GM21390 (cell line): Measurements from ENCODE around the gene PTCRA.
"Not testable (repeated sequence)": the region's sequence is repeated elsewhere in the genome, so short reads cannot be mapped to it uniquely, and the experiment has no call there.

Experiments
- ATAC-seq: cut with Tn5 transposase; IDR thresholded peaks from one replicate; pipeline ENCODE4 v1.9.1; 2021; ENCODE audit not compliant: unreplicated experiment

PTCRA gene

DNA sequence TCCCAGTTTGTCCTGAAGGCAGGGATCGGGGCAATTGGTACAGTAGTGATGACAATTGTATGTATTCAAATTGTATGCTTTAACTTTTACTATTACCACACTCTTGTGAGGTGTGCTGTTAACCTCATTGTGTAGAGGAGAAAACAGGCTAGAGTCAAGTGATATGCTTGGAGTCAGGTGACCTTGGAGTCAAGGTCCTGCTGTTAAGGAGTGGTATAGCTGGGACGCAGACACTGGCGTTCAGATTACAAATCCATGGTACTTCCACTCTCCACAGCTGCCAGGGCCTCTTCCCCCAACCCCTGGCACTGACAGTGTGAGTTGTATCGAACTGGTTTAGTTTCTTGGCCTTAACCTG is 23.9 kb downstream of the PTCRA start:
- ATAC-seq = no peak

DNA sequence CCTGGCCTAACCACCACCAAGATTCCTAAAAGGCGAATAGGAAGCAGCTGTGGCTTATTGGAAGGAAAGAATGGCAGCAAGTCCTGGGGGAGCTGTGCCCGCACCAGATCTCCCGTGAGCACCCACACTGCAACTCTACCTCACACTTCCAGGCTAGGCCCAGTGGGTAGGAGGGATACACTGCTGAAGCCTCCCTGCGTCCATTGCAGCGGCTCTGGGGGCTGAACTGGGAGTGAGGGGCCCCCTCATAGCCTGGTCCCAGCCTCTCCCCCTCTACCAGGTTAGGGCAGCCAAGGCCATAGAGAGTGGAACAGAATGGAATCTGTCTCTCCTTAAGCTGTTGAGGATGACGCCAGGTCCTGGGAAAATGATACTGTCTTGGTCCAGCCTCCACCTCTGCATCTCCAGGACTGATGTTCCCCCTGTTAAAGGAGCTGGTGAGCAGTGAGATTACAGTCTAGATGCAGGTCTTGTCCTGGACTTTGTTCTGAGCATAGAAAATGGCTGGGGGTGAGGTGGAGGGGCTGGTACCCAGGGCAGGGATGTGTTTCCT is 24.7 kb downstream of the PTCRA start:
- no peak for ATAC-seq

DNA sequence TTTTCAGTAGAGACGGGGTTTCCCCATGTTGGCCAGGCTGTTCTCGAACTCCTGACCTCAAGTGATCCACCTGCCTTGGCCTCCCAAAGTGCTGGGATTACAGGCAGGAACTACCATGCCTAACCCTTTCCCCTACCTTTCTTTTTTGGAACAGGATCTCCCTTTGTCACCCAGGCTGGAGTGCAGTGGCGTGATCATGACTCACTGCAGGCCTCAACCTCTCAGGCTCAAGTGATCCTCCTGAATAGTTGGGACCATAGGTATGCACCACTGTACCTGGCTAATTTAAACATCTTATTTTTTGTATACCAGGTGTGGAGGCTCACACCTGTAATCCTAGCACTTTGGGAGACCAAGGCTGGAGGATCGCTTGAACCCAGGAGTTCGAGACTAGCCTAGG is 25.5 kb downstream of the PTCRA start:
- not testable (repeated sequence) for ATAC-seq

DNA sequence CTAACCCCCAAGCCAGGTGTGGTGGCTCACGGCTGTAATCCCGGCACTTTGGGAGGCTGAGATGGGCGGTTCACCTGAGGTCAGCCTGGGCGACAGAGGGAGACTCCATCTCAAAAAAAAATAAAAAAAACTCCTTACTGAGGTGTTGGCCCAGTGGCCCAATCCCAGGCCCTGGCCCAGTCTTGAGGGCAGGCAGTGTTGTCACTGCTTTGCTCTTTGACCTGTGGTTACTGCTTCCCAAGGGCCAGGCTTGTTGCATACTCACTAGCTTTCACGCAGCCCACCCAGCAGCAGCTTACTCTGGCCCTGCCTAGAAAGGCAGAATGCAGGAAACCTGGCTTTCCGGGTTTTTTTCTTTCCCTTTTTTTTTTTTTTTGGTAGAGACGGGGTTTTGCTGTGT is 26.6 kb downstream of the PTCRA start:
- no peak for ATAC-seq

DNA sequence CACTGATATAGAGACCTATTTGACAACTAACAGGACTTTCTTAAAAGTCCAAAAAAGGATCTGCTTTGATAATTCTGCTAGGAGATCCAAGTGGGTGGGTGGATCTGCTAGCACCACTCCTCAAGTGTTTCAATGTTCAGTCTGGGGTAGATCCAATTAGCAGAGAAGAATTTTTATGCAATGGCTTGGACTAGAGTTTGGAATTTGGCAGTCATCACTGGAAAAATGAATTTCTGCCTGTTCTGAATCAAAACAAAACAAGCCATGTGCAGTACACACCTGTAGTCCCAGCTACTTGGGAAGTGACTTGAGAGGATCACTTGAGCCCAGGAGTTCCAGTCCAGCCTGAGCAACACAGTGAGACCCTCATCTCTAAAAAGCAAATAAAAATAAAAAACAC is 32.1 kb downstream of the PTCRA start:
- ATAC-seq = no peak

DNA sequence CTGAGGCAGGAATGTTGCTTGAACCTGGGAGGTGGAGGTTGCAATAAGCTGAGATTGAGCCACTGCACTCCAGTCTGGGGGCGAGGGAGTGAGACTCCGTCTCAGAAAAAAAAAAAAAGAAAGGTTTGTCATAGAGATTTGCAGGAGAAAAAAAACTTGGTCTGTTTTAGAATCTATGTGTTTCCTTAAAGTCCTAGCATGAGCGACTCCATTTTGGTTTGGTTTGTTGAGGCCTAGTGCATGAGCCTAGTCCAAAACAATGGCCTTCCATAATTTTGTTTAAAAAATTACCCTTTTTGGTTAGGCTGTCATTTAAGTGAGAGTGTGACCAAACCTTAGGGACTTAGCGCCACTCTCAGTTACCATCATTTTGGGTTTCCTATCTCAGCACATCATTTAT is 36.5 kb downstream of the PTCRA start:
- no peak for ATAC-seq

DNA sequence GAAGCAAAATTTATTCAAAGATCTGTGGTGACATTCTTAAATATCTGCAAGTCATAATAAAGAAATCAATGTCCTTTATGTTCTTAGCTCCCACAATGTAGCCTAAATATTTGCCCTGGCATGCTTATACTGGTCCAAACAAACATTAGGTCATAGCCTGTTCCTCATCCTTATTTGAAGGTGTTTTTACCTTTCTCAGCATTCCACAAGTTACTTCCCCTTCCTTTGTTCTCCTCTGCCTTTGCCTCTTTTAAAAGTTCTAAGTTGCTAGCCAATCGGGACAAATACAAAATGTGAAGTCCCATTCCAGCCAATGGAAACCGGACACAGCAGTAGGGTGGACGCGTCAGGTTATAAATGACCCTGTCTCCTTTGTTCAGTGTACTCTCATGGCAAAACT is 38.6 kb downstream of the PTCRA start:
- ATAC-seq = not testable (repeated sequence)

DNA sequence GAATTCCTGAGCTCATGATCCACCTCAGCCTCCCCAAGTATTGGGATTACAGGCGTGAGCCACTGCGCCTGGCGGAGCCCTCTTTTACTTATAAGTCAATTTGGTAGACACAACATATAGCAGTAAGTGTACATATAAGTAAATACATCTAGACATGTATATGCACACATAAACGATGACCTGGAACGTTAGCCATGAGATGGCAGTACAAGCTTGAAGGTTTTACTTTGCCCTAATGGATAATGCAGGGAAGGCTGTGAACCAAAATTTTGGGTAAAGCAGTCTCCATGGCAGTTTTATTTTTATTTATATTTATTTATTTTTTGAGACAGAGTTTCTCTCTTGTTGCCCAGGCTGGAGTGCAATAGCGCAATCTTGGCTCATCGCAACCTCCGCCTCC is 42.3 kb downstream of the PTCRA start:
- no peak for ATAC-seq

DNA sequence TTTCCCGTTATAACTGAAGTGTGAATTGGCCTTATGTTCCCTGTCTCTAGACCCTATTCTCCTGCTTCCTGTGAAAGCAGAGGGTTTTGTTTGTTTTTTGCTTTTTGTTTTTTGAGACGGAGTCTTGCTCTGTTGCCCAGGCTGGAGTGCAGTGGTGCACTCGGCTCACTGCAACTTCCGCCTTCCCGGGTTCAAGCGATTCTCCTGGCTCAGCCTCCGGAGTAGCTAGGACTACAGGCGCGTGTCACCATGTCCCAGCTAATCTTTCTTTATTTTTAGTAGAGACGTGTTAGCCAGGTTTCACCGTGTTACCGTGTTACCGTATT is 44.0 kb downstream of the PTCRA start:
- no peak for ATAC-seq

DNA sequence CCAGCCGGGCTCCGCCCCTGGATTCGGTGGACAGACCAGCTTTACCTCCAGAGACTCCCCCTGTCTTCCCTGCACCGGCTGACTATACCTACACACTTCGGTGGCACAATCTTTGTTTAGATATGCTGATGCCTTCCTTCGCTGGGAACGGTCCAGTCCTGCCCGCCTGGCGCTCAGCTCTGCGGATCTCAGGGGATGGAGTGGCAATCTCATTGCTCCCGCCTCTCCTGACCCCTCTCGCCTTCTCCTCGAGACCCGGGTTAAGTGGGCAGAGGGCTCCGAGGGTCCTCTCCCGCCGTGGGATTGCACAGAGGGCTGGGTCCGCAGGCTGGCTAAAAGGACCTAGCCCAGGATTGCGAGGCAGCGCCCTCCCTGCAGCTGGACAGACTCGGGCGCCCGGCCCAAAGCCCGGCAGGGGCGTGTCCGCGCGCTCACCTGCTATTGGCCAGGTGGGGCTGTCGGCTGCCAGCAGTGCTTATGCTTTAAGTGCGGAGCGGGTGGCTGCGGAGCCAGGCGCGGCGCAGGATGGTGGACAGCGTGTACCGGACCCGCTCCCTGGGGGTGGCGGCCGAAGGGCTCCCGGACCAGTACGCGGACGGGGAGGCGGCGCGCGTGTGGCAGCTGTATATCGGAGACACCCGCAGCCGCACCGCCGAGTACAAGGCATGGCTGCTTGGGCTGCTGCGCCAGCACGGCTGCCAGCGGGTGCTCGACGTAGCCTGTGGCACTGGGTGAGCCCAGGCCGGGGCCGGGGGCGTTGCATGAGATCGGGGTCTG is 44.6 kb downstream of the PTCRA start, which contains the start of gene GNMT:
Gene GNMT (plus strand): TSS at position 512 of the 777 bp plus-strand sequence. CDS start 14 bp downstream, at position 526.
- ATAC-seq = no peak

DNA sequence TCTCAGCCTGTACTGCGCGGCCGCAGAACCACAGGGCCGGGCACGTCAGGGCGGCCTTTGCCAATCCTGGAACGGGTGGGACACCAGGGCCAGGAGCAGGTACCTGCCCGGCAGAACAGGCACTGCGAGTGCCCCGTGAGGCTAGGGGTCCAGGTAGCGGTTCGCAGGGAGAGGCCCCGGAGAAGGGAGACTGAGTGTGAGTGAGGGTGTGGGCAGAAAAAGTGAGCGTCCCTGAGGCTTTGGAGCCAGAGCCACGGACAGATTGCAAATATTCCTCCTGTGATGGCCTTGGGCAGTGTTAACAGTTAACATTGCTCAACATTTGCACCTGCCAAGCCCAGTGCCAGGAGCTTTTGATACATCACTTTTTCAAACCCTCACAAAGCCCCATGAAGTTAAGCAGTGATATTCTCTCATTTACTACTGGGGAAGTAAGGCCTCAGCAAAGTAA is 45.2 kb downstream of the PTCRA start:
- no peak for ATAC-seq

DNA sequence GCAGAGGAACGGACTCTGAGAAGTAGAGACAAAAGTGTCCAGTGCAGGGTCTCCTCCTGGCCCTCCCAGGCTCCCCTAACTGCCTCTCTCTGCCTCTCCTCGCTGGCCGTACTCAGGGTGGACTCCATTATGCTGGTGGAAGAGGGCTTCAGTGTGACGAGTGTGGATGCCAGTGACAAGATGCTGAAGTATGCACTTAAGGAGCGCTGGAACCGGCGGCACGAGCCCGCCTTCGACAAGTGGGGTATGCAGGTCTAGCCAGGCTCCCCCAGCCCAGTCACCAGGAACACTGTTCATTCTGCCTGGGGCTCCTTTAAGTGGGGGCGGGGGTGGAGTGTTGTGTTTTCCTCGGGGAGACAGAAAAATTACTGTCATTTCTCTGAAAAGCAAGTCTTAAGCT is 46.2 kb downstream of the PTCRA start:
- ATAC-seq = no peak

DNA sequence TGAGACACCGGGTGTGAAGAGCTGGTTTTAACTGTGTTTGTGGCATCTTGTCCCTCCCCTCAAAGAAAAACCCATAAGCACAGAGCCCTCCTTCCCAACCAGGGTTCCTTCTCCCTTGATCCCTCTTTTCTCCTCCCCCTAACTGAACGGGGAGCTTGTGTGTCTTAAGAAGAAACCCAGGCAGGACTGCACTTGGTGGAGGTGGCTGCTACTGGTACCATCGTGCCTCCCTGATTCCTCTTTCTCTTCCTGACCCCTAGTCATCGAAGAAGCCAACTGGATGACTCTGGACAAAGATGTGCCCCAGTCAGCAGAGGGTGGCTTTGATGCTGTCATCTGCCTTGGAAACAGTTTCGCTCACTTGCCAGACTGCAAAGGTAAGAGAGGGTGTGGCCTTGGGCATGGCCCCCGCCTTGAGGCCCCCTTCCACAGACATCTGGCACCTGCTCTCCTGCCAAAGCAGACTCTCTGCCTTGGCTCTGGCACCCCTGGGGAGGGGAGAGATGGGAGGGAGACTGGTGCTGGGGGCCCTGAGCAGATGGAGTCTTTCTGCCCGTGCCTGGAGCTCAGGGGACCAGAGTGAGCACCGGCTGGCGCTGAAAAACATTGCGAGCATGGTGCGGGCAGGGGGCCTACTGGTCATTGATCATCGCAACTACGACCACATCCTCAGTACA is 46.8 kb downstream of the PTCRA start:
- ATAC-seq = no peak

DNA sequence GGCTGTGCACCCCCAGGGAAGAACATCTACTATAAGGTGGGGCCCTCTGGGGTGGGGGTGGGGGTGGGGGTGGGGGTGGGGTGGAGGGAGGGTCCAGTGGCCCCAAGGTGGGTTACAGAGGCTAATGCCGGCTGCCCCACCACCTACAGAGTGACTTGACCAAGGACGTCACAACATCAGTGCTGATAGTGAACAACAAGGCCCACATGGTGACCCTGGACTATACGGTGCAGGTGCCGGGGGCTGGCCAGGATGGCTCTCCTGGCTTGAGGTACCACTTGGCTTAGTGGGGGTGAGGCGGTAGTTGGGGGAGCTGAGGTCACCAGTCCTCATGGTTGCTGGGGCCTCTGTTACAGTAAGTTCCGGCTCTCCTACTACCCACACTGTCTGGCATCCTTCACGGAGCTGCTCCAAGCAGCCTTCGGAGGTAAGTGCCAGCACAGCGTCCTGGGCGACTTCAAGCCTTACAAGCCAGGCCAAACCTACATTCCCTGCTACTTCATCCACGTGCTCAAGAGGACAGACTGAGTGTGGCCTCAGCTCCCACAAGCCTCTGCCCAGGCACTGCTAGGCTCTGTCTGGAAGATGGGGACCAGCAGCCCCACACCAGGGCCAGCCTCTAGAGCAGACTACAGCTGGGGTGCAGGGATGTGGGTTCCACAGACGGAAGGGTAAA is 47.5 kb downstream of the PTCRA start:
- ATAC-seq = no peak

DNA sequence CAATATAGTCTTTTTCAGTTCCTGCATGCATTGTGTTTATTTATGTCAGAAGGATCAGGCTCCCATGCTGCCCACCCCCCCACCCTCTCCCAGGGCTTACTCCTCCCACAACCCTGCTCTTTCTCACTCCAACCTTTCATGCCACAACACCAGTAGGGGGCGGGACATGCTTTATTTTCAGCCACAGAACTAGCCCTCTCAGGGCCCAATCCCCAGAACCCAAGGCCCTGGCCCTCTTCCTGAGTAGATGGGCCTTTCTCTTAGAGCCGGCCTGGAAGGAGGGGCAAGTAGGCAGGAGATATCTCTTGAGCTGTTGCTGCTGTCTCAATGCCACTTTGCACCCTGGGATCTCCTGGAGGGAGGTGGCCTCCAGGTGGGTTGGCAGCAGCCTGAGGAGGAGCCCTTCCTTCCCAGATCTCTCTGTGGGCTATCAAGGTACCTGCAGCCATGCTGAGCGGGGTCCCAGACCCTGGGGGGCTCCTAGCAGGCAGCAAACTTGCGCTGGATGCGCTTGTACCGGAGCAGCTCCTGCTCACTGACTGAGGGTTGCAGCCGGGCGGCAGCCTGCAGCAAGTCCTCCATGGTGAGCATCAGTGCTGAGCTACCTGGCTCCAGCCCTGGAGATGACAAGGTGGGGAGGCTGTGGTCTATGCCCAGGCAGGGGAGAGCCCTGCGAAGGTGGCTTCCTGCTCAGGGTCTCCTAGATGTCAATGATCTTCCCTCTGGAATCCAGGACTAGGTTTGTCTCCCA is 48.2 kb downstream of the PTCRA start:
- no peak for ATAC-seq

DNA sequence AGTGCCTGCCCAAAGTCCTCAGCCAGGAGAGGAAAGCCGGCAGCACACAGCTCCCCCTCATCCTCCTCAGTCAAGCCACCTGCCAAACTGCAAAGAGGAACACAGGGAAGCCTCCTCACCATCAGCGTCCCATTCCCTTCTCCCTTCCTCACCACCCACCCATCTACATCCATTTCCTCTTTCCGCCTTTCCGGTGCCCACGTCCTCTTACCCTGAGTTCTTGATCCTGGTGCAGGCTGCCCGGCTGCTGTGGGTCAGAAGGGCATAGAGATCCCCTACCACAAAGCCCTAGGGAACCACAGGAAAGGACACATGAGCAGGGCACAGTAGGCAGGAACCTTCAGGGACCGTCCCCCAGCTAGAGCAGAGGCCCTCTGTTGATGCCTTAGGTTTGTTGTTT is 50.7 kb downstream of the PTCRA start:
- ATAC-seq = no peak

DNA sequence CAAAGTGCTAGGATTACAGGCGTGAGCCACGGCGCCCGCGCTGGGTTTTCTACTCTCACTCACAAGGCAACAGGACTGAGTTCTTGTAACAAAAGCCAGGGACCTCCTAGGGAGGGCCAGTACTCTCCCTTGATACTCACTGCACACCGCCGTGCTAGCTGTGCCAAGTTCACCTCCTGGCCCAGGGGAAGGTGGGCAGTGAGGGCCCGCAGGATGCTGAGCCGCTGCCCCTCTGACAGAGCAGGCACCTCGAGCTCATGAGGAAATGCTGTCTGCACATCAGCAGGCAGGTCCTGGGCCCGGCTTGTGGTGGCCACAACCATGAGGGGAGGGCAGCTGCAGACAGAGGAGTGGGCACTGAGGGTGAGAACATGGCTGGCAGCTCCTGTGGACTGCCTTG is 51.4 kb downstream of the PTCRA start:
- no peak for ATAC-seq

DNA sequence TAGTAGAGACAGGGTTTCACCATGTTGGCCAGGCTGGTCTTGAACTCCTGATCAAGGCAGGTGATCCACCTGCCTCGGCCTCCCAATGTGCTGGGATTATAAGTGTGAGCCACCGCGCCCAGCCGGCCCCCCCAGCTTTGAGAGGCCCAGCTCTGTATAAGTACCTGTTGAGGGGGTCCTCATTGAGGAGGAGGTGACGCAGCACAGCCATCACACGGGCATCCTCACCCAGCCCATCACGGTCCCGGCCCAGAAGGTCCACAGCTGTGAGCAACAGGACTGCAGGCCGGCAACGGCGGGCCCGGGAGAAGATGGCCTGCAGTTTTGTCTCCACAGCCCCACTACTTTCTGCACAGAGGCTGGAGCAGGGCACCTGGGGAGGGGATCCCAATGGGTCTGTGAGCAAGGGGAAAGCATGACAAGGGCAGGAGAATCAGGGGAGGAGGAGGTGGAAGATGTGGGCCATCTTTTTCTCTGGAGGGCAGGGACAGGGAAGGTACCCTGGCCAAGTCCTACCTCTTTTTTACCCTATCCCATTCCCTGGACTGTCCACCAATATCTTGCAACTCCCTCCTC is 52.4 kb downstream of the PTCRA start:
- no peak for ATAC-seq

DNA sequence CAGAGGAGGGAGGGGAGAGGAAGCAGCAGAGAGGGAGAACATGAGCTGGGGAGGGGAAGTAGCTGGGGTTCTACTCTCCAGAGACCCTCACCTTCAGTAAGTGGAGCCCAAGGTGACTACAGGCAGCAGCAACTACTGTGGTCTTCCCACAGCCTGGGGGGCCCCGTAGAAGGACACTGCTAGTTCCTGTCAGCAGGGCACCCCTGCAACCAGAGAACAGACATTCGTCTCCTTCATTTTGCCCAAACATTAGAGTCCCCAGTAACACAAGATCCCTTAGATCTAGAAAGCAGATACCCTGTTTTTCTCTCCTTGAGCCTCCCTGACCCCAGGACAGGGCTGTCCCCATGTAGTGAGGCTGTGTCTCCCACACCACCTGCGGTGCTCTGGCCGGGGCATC is 52.9 kb downstream of the PTCRA start:
- ATAC-seq = no peak

DNA sequence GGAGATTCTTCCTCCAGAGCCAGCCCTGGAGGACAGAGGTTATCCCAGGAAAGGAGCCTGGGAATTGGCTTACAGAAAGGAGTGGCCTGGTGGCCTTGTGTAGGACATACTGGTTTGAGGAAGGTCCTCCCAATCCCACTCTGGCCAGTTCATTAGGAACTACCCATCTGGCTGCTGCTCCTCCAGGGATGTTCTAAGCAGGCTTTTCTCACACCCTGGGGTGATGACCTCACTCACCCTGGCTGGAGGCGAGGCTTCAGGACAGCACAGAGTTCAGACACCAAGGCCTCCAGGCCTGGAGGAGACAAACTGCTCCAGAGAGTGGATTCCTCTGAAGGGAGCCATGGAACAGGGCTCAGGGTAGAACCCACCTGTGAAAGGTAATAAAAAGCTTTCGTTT is 53.6 kb downstream of the PTCRA start:
- ATAC-seq = no peak

DNA sequence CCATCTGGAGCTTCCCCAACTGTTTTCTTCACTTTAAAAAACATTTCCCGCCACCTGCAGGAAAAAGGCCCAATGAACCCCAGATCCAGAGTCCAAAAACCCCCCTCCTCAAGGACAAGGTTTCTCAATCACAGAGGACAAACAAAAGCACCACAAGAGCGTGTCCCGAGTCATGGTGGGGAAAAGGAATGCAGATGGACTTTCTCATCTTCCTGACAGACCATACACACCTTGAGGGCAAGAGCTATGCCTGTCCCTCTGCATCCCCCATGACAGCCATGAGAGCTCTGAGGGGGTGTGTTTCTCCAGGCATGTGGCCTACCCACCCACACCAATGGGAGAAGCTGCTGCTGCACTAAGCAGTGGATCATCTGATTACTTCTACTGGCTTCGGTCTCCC is 54.1 kb downstream of the PTCRA start:
- no peak for ATAC-seq
